ENCODE measurements around the gene NPY5R. TPM values are rescaled to one million over a fixed set of nuclear protein-coding genes. Genes with fewer than 3 reads are reported as not detected.

Gene NPY5R
- total RNA-seq (2014; rRNA removed; shearing (Covaris generic)), result not detected in 2 replicates

DNA sequence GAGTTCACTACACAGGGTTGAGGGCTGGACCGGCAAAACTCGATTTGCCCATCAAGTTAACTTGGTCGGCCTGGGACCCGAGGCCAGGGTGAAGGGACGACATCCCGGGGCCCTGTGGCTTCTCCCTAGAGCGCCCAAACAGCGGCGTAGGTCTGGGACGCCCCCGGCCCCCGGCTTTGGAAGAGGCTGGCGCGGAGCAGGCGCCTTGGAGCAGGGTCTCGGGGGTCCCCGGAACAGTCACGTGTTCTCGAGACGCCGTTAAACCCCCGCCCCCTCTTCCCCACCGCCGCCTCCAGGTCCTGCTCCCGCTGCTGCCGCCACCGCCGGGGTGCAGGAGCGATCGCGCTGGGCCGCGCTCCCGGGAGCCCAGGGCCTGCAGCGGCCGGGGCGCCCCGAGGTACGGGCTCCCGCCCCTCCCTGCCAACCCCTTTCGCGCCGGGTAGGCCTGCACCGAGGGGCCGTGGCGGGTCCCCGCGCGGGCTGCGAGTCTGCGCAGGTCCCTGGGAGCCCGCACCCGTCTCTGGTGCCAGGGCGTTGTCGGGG, at the start of gene NPY5R:
NPY5R (plus strand) TSS at position 289 of the 543 bp plus-strand sequence. CDS start 6,382 bp downstream, outside the sequence.
- Histone ChIP-seq H3K4me3 (no peak within 1 kb of the TSS), H3K36me3 (no peaks in the 10 kb centered on the region), H3K27ac (no peak within 1 kb of the TSS), H3K9me3 (replicated peaks) (no peaks in the 10 kb centered on the region; the same call in 1 of the 2 replicates), H3K27me3 (replicated peaks) (peaks cover 33% of the 10 kb centered on the region), H3K4me1 (replicated peaks) (no peaks in the 10 kb centered on the region)
- DNase-seq (ENCODE audit: low read depth in 1 of 2, low spot score in 2 of 2), result no peak

DNA sequence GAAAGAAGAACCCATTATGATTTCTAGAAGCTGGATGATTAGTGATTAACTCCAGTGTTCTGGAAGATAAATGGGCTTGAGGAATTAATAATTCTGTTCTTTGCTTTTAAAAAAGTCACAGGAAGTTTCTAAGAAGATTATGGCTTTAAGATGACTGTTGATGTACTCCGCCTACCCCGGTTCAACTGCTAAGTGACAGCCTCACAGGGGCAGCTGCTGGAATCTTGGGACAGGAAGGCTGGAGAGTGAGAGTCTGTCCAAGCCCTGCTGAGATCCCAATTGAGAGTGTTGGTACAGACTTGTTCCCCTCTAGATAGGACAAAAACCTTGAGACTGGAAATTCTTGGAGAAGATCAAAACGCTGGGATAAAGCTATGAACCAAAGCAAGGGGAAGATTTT, 48.6 kb upstream of the NPY5R start:
- no peak overlapping the region for H3K27ac ChIP-seq
- H3K4me3 ChIP-seq, result no peak overlapping the region
- no peaks in the 10 kb centered on the region for H3K4me1 ChIP-seq (replicated peaks)
- H3K9me3 ChIP-seq (replicated peaks), result no peaks in the 10 kb centered on the region
- DNase-seq (ENCODE audit: low read depth in 1 of 2, low spot score in 2 of 2), result no peak
- H3K36me3 ChIP-seq, result no peaks in the 10 kb centered on the region
- H3K27me3 ChIP-seq (replicated peaks), result no peaks in the 10 kb centered on the region

DNA sequence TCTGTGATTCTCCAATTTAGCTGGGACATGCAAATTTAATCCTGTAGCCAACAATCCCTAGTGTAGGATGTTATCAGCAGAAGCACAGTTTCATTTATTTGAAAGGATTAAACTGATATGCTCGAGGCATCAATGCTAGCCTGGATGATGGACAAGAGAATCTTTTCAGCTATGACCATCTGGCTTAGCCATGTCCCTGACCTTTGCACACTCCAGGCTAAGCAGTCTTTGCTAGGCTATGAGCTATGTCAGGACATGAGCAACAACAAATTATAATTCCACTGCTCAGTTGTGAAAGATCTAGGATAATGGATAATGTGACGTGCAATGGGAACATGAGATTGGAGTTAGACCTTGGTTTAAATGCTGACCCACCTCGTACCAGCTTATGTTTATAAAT, 43.2 kb upstream of the NPY5R start:
- no peaks in the 10 kb centered on the region for H3K9me3 ChIP-seq (replicated peaks)
- no peaks in the 10 kb centered on the region for H3K4me1 ChIP-seq (replicated peaks)
- H3K27ac ChIP-seq, result no peak overlapping the region
- no peaks in the 10 kb centered on the region for H3K27me3 ChIP-seq (replicated peaks)
- H3K4me3 ChIP-seq, result no peak overlapping the region
- H3K36me3 ChIP-seq, result no peaks in the 10 kb centered on the region
- DNase-seq (ENCODE audit: low read depth in 1 of 2, low spot score in 2 of 2), result no peak

DNA sequence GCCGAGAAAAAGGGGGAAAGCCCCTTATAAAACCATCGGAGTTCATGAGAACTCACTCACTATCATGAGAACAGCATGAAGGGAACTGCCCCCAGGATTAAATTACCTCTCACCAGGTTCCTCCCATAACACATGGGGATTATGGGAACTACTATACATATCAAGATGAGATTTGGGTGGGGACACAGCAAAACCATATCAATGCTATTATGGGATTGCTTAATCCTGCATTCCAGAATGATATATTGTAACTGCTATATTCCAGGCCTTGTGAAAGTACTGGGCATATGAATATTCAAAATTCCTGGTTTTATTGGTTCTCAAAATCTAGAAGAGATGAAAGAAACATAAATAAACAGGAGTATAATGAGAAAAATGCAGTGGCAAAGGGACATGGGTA, 40.6 kb upstream of the NPY5R start:
- no peak overlapping the region for H3K4me3 ChIP-seq
- H3K27me3 ChIP-seq (replicated peaks), result no peaks in the 10 kb centered on the region
- DNase-seq (ENCODE audit: low read depth in 1 of 2, low spot score in 2 of 2), result no peak
- H3K9me3 ChIP-seq (replicated peaks), result no peaks in the 10 kb centered on the region
- no peaks in the 10 kb centered on the region for H3K36me3 ChIP-seq
- no peak overlapping the region for H3K27ac ChIP-seq
- H3K4me1 ChIP-seq (replicated peaks), result no peaks in the 10 kb centered on the region

DNA sequence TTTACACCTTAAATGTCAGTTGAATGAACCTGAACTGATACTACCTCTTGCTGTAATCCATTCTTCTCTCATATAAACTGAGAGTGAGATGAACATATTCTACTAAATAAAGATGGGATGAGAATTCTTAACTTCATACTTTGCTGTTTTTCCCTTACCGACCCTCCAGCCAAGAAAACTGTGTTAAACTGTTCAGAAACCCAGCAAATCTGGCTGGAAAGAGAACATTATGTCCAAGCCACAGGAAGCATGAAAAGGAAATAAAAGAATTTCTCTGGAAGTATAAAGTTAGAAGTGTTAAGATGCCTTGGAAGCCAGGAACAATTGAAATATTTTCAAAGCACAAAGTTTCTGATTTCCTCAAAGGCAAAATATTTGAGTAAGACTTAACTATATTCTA, 34.2 kb upstream of the NPY5R start:
- H3K27ac ChIP-seq, result no peak overlapping the region
- no peaks in the 10 kb centered on the region for H3K36me3 ChIP-seq
- no peaks in the 10 kb centered on the region for H3K4me1 ChIP-seq (replicated peaks)
- DNase-seq (ENCODE audit: low read depth in 1 of 2, low spot score in 2 of 2), result no peak
- no peaks in the 10 kb centered on the region for H3K27me3 ChIP-seq (replicated peaks)
- no peak overlapping the region for H3K4me3 ChIP-seq
- no peaks in the 10 kb centered on the region for H3K9me3 ChIP-seq (replicated peaks)

DNA sequence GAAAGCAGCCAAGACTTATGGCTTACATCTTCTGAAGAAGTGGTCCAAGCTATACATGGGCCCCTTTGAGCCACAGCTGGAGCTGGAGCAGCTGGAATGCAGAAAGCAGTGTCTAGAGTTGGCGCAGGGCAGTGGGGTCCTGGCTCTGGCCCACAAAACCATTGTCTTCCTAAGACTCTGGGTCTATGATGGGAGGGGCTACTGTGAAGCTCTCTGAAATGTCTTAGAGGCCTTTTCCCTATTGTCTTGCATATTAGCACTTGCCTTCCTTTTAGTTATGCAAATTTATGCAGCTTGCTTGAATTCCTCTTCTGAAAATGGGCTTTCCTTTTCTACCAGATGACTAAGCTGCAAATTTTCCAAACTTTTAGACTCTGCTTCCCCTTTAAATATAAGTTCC, 26.6 kb upstream of the NPY5R start:
- no peak for DNase-seq (ENCODE audit: low read depth in 1 of 2, low spot score in 2 of 2)
- H3K4me3 ChIP-seq, result no peak overlapping the region
- no peaks in the 10 kb centered on the region for H3K27me3 ChIP-seq (replicated peaks)
- no peak overlapping the region for H3K27ac ChIP-seq
- H3K36me3 ChIP-seq, result no peaks in the 10 kb centered on the region
- H3K4me1 ChIP-seq (replicated peaks), result no peaks in the 10 kb centered on the region
- no peaks in the 10 kb centered on the region for H3K9me3 ChIP-seq (replicated peaks)

DNA sequence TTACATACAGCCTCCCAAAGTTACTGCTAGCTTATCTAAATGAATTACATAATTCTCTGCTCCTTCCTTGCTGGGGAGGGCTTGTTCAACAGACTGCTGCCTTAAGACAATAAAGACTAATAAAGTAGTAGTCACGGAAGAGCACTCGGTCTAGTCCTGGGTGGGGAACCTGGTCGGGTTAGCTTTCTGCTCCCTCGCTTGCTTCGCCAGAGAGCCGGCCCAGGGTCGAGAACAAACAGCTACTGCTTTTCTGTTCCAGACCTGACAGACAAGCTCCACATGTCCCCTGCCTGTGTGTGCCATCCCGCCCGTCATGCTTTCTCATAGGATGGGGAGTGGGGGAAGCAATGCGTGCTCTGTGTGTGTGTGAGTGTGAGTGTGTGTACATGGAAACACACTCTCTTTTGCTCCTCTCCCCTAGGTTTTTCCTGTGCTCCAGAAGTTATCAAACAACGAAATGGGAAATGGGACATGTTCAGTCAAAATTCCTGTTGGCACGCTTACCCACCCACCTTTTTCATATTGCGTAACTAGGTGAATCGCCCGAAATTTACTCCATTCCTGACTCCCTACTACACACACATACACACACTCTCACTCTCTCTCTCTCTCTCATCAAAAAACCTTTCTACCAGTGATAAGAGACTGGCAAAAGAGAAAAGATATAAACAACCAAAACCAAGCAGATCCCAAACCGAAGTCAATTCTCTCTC, 12.6 kb upstream of the NPY5R start:
- Histone ChIP-seq H3K9me3 (replicated peaks) (no peaks in the 10 kb centered on the region), H3K4me1 (replicated peaks) (peaks cover 10% of the 10 kb centered on the region; the same call in 1 of the 2 replicates), H3K4me3 (no peak overlapping the region), H3K36me3 (no peaks in the 10 kb centered on the region), H3K27ac (no peak overlapping the region), H3K27me3 (replicated peaks) (peaks cover 31% of the 10 kb centered on the region)
- DNase-seq (ENCODE audit: low read depth in 1 of 2, low spot score in 2 of 2), result no peak

DNA sequence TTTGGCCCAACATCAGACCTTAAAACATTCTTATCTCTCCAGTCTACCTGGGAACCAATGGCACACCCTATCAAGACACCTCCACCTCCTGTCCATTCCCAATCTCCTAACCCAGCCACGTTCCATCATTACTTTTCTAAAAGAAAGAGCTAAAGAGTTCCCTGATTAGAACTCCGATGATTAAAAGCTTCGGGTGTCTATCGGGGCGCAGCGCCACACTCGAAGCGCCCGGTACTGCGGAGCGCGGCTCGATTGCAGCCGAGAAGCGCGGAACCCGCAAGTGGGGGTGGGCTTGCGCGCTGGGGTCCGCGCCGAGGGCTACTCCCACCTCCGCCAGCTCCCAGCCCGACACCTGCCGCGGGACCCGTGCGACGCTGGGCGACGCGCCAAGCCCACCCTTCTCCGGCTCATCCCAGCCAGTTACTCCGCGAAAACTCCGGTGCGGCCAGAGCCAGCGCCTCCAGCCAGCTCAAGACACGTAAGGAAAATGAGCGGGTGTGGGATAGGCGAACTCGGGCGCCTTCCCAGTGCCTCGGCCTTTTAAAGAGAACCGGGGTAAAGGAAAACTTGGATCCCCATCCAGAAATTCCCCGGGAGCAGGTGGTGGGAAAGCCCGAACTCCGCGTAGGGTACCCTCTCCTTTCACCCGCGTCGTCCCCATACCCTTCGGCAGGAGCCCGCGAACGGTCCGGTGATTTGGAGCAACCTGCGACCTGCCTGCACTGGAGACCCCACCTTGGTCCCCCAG, 11.9 kb upstream of the NPY5R start:
- Histone ChIP-seq H3K27ac (no peak overlapping the region), H3K4me1 (replicated peaks) (peaks cover 10% of the 10 kb centered on the region; the same call in 1 of the 2 replicates), H3K27me3 (replicated peaks) (peaks cover 31% of the 10 kb centered on the region), H3K36me3 (no peaks in the 10 kb centered on the region), H3K4me3 (no peak overlapping the region), H3K9me3 (replicated peaks) (no peaks in the 10 kb centered on the region)
- DNase-seq (ENCODE audit: low read depth in 1 of 2, low spot score in 2 of 2), result no peak

DNA sequence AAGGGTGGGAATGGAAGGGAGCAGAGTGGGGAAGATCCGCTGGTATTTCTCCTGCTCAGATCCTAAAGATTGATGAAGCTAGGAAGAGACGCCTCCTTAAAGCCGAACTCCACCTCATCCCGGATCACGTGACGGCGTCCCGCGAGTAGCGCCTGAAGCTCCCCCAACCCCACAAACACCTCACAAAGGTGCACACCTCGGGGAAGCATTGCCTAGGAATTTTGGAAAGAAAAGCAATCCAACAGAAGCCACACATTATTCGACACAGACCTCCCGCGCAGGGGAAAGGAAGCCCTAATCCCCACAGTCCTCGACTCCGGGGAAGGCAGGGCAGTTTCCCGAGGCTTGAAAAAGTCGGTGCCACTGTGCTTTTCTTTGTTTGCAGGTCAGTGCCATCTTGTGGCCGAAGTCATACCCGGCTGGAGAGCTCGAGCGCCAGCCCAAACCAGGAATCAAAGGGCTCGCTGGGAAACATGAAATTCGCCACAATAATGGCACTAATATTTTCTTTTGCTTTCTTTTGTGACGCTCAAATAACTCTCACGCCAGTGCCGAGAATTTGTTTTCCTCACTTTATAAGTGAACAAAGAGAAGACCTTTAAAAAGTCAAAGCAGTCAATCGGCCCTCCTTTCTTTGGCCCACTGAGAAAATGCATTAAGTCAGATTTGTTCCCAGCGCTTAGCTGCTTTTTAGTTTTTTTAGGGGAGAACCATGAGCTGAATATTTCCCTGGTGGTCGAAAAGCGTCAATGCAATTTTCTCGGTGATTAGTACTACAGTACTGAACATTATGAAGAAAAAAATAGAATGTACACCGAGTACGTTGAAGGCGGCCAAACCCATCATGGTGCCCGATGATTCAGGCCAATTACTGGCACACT, 10.9 kb upstream of the NPY5R start, which contains the start of gene NPY1R:
NPY1R (minus strand) TSS at position 71 of the 881 bp plus-strand sequence. CDS start 6,042 bp downstream, outside the sequence.
- no peak within 1 kb of the TSS for H3K27ac ChIP-seq
- H3K36me3 ChIP-seq, result no peaks in the 10 kb centered on the region
- DNase-seq (ENCODE audit: low read depth in 1 of 2, low spot score in 2 of 2), result peak; percentile 42 to 59
- H3K27me3 ChIP-seq (replicated peaks), result peaks cover 31% of the 10 kb centered on the region
- no peaks in the 10 kb centered on the region for H3K9me3 ChIP-seq (replicated peaks)
- peaks cover 10% of the 10 kb centered on the region; the same call in 1 of the 2 replicates for H3K4me1 ChIP-seq (replicated peaks)
- H3K4me3 ChIP-seq, result 0 out of 2 replicates have a peak within 1 kb of the TSS, but pooled peaks have one; percentile 12

DNA sequence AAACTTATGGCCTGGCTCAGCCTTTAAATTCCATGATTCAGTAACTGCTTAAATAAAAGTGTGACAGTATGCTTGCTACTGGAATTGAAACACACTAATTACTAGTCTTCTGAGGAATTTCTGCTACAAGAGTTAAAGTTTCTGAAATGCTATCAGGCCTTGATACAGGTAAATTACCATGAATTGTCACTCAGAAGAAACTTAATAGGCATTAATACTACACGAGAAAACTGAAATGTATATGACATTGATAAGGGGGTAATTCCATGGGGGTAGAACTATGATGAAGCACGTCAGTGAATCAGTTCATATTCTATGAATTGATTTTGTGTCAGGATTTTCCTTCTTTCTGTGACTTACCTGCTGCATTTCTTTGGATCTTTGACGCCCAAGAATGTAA, 8.3 kb upstream of the NPY5R start:
- DNase-seq (ENCODE audit: low read depth in 1 of 2, low spot score in 2 of 2), result no peak
- no peak overlapping the region for H3K4me3 ChIP-seq
- peaks cover 10% of the 10 kb centered on the region; the same call in 1 of the 2 replicates for H3K4me1 ChIP-seq (replicated peaks)

DNA sequence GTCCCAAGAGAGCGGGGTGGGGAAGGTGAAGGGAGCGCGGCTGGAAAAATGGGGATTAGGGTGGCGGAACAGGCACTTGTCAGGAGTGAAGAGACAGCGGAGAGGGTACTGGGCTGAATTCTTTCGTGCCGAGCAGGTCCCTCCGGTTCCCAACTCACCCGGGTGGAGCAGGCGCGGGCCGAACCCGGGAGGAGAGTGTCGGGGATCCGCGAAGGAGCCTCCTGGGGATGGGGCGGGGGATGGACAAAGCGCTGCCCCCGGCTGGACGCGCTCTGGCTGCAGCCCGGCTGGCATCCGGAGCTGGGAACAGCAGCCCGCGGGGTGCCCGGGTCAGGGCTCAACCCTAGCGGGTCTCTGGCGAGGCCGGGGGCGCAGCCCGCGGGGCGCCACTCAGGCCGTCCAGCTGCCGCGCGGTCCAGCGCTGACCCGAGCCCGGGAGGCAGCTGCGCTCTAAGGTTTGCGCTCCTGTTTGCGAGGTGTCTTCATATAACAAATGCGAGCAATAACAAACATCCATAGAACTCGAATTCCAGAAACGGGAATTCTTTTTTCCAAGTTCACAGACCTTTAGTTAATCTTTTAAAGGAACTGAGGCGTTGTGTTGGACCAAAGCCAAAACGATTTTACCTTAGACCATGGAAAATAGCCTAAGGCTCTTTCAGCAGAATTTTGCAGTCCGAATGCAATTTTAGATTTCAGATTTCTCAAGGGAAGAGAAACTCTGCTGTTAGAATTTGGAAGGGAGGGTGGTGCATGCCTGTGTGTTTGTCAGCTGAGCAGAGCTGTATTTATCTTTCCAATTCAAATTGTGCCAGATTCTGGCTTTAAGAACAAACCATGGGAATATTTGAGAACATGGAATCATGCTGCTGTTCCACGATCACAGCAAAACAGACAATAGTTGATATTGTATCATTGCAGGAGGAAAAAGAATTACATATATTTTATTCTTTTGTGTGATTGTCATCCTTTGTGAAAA, 744 bp downstream of the NPY5R start:
- Histone ChIP-seq H3K9me3 (replicated peaks) (no peaks in the 10 kb centered on the region; the same call in 1 of the 2 replicates), H3K27me3 (replicated peaks) (peaks cover 33% of the 10 kb centered on the region), H3K4me3 (no peak overlapping the region), H3K27ac (no peak overlapping the region), H3K4me1 (replicated peaks) (no peaks in the 10 kb centered on the region), H3K36me3 (no peaks in the 10 kb centered on the region)
- peak in 1 of 2 experiments; percentile 4 for DNase-seq (ENCODE audit: low read depth in 1 of 2, low spot score in 2 of 2)

More for the DNA sequence above, 8.3 kb upstream of the NPY5R start:
- no peaks in the 10 kb centered on the region for H3K36me3 ChIP-seq
- H3K27ac ChIP-seq, result no peak overlapping the region
- no peaks in the 10 kb centered on the region for H3K9me3 ChIP-seq (replicated peaks)
- H3K27me3 ChIP-seq (replicated peaks), result peaks cover 31% of the 10 kb centered on the region

DNA sequence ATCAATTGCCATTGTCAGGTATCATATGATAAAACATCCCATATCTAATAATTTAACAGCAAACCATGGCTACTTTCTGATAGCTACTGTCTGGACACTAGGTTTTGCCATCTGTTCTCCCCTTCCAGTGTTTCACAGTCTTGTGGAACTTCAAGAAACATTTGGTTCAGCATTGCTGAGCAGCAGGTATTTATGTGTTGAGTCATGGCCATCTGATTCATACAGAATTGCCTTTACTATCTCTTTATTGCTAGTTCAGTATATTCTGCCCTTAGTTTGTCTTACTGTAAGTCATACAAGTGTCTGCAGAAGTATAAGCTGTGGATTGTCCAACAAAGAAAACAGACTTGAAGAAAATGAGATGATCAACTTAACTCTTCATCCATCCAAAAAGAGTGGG, 7.0 kb downstream of the NPY5R start:
- H3K4me1 ChIP-seq (replicated peaks), result no peaks in the 10 kb centered on the region
- DNase-seq (ENCODE audit: low read depth in 1 of 2, low spot score in 2 of 2), result no peak
- no peaks in the 10 kb centered on the region for H3K27me3 ChIP-seq (replicated peaks)
- no peaks in the 10 kb centered on the region for H3K36me3 ChIP-seq
- H3K4me3 ChIP-seq, result no peak overlapping the region
- H3K27ac ChIP-seq, result no peak overlapping the region
- H3K9me3 ChIP-seq (replicated peaks), result no peaks in the 10 kb centered on the region
